CD14-positive monocyte (primary cell): ENCODE results near the gene MAPK1IP1L. TPM values are rescaled to one million over a fixed set of nuclear protein-coding genes. Genes with fewer than 3 reads are reported as not detected.
A peak's percentile ranks its signal among the peaks of the same experiment; 100 is the strongest.

Experiments used
- DNase-seq, 3 donors: peaks; one replicate each; pipeline ENCODE4 v3.0.0-alpha.2; 2011 to 2022
- H2AFZ ChIP-seq: 2 replicates; pipeline ENCODE4 v1.6.0; 2012; ENCODE audit warnings: mild to moderate bottlenecking, low read depth, low read length, inconsistent platforms; ENCODE audit not compliant: insufficient read depth, poor library complexity, severe bottlenecking
- H3K27ac ChIP-seq, 2 donors: 1 replicate in 1 of 2; 2 replicates in 1 of 2; pipeline ENCODE4 v1.5.1; 2012 to 2013; ENCODE audit warnings: low read length in 2 of 2, control low read depth in 1 of 2, inconsistent platforms in 1 of 2, low read depth in 1 of 2, mild to moderate bottlenecking in 1 of 2
- H3K27me3 ChIP-seq, 2 donors: one replicate each; pipeline versions ENCODE4 v1.6.0 to v1.6.1; 2011 to 2013; ENCODE audit warnings: low read length in 2 of 2; ENCODE audit not compliant: control insufficient read depth in 2 of 2, insufficient read depth in 2 of 2
- H3K36me3 ChIP-seq, 2 donors: replicated peaks in 1 of 2; 1 replicate in 1 of 2; 2 replicates in 1 of 2; pipeline versions ENCODE4 v1.5.1 to v1.6.1; 2012 to 2013; ENCODE audit warnings: low read length in 2 of 2, control low read depth in 1 of 2, inconsistent platforms in 1 of 2, mild to moderate bottlenecking in 1 of 2; ENCODE audit not compliant: insufficient read depth in 2 of 2, control insufficient read depth in 1 of 2
- H3K4me1 ChIP-seq, 2 donors: 1 replicate in 1 of 2; 2 replicates in 1 of 2; pipeline versions ENCODE4 v1.5.1 to v1.6.1; 2012 to 2013; ENCODE audit warnings: low read length in 2 of 2, control low read depth in 1 of 2, inconsistent platforms in 1 of 2, mild to moderate bottlenecking in 1 of 2, moderate library complexity in 1 of 2; ENCODE audit not compliant: insufficient read depth in 2 of 2, control insufficient read depth in 1 of 2
- H3K4me2 ChIP-seq: replicated peaks from 2 replicates; pipeline ENCODE3; 2012; ENCODE audit warnings: low read length, moderate library complexity, mild to moderate bottlenecking; ENCODE audit not compliant: poor library complexity, severe bottlenecking; ENCODE audit errors: extremely low read depth
- H3K4me3 ChIP-seq, 3 experiments: fragments of 200-600 bp in 1 of 3; sonication (generic) in 1 of 3; replicated peaks in 1 of 3; 1 replicate in 2 of 3; 2 replicates in 1 of 3; pipeline ENCODE4 v1.5.1; 2011 to 2013; ENCODE audit warnings: low read length in 3 of 3, mild to moderate bottlenecking in 3 of 3, control low read depth in 2 of 3, low read depth in 2 of 3, inconsistent platforms in 1 of 3, moderate library complexity in 1 of 3
- H3K79me2 ChIP-seq: 2 replicates; pipeline ENCODE4 v1.6.0; 2012; ENCODE audit warnings: mild to moderate bottlenecking, control low read depth, inconsistent platforms, low read length, moderate library complexity; ENCODE audit not compliant: insufficient read depth
- H3K9ac ChIP-seq: 2 replicates; pipeline ENCODE4 v1.6.0; 2017; ENCODE audit warnings: low read length, mild to moderate bottlenecking; ENCODE audit not compliant: insufficient read depth, poor library complexity, severe bottlenecking
- H3K9me3 ChIP-seq, 2 donors: replicated peaks in 1 of 2; 1 replicate in 1 of 2; 2 replicates in 1 of 2; pipeline versions ENCODE4 v1.5.1 to v1.6.1; 2012 to 2013; ENCODE audit warnings: low read length in 2 of 2, control low read depth in 1 of 2; ENCODE audit not compliant: control insufficient read depth in 1 of 2, insufficient read depth in 1 of 2
- H4K20me1 ChIP-seq: 2 replicates; pipeline ENCODE4 v1.6.0; 2012; ENCODE audit warnings: mild to moderate bottlenecking, low read length, control low read depth, moderate library complexity; ENCODE audit not compliant: insufficient read depth
- H3K27ac Mint-ChIP-seq, 7 donors: one replicate each; pipeline ENCODE4 v1.8.0; 2020; ENCODE audit warnings: mild to moderate bottlenecking in 7 of 7, mixed read lengths in 7 of 7, moderate library complexity in 6 of 7, inconsistent platforms in 2 of 7
- H3K27me3 Mint-ChIP-seq, 3 donors: one replicate each; pipeline ENCODE4 v1.8.0; 2021 to 2022; ENCODE audit warnings: low read depth in 3 of 3, mild to moderate bottlenecking in 3 of 3, mixed read lengths in 3 of 3, moderate library complexity in 3 of 3, inconsistent platforms in 1 of 3
- H3K36me3 Mint-ChIP-seq, 2 donors: one replicate each; pipeline ENCODE4 v1.8.0; 2020; ENCODE audit warnings: mixed read lengths in 2 of 2, inconsistent platforms in 1 of 2, mild to moderate bottlenecking in 1 of 2
- H3K4me1 Mint-ChIP-seq: one replicate; pipeline ENCODE4 v1.8.0; 2020; ENCODE audit warnings: mild to moderate bottlenecking, mixed read lengths
- H3K4me3 Mint-ChIP-seq, 2 donors: one replicate each; pipeline ENCODE4 v1.8.0; 2020; ENCODE audit warnings: mild to moderate bottlenecking in 2 of 2, mixed read lengths in 2 of 2, moderate library complexity in 1 of 2
- H3K9me3 Mint-ChIP-seq, 7 donors: one replicate each; pipeline ENCODE4 v1.8.0; 2020 to 2022; ENCODE audit warnings: mixed read lengths in 7 of 7, mild to moderate bottlenecking in 6 of 7, moderate library complexity in 6 of 7, inconsistent platforms in 2 of 7
- CTCF ChIP-seq: fragments of 200-600 bp; IDR thresholded peaks from one replicate; pipeline ENCODE4 v1.8.0; 2022; ENCODE audit warnings: antibody characterized with exemption, mild to moderate bottlenecking
- WGBS: methylation state at CpG from one replicate; pipeline ENCODE4 v1.1.5; 2013; ENCODE audit warnings: missing lambda C conversion rate; ENCODE audit not compliant: insufficient coverage; 5-methylcytosine and 5-hydroxymethylcytosine counted together
- intact Hi-C, 2 donors: fragments of 100-400 bp; cut with micrococcal nuclease; formaldehyde crosslinking; loops; one replicate each; pipeline versions ENCODE4 v1.15.0 to v1.15.1; 2023
- polyA plus RNA-seq, 3 donors: library from polyadenylated mRNA; depleted of rRNA in 1 of 3; unstranded in 2 of 3; stranded (reverse) in 1 of 3; fragments of 300-500 nt in 2 of 3; fragments of >200 nt in 1 of 3; fragmentation: Illumina TruSeq in 2 of 3; gene quantifications; 1 replicate in 2 of 3; 2 replicates in 1 of 3; pipeline ENCODE4 v1.2.3, GENCODE V29; 2012 to 2021

MAPK1IP1L gene
- polyA plus RNA-seq, 3 donors: 44.8 to 89.8 (median 67.8) TPM

GRCh38 chr14:55092341-55092740 lies 40.9 kb downstream of the MAPK1IP1L start:
- no peak overlapping the region for H3K27ac Mint-ChIP-seq
- 89% methylated on average over 4 of the region's 4 CpGs for WGBS
- no peak overlapping the region for H3K4me3 Mint-ChIP-seq
- Histone ChIP-seq H3K27me3 (no peaks in the 10 kb centered on the region), H3K4me1 (peaks cover 6 to 7% of the 10 kb centered on the region in 2 donors), H2AFZ (no peak overlapping the region), H3K36me3 (no peaks in the 10 kb centered on the region), H3K9me3 (no peaks in the 10 kb centered on the region), H4K20me1 (no peaks in the 10 kb centered on the region), H3K4me2 (no peak overlapping the region), H3K79me2 (no peaks in the 10 kb centered on the region), H3K27ac (no peak overlapping the region), H3K9ac (no peak overlapping the region), H3K4me3 (no peak overlapping the region)
- TF ChIP-seq CTCF: no peak
- no peaks in the 10 kb centered on the region for H3K36me3 Mint-ChIP-seq
- peaks cover 0 to 2% (median 0%) of the 10 kb centered on the region in 3 donors for H3K27me3 Mint-ChIP-seq
- H3K9me3 Mint-ChIP-seq: no peaks in the 10 kb centered on the region
- intact Hi-C loops: loop anchor here (5.0 kb wide), 2 partner anchors 35 to 40 kb away; partner anchors contain the start of gene LGALS3 (in 1 of the 2)
- DNase-seq: no peak
- peaks cover 7% of the 10 kb centered on the region for H3K4me1 Mint-ChIP-seq

GRCh38 chr14:55094292-55095157 lies 43.1 kb downstream of the MAPK1IP1L start:
- H3K9ac ChIP-seq: no peak overlapping the region
- no peaks in the 10 kb centered on the region for H3K79me2 ChIP-seq
- no peak overlapping the region for H3K4me3 ChIP-seq
- Mint-ChIP-seq H3K27me3 (peaks cover 0 to 2% (median 2%) of the 10 kb centered on the region in 3 donors), H3K27ac (peak overlapping the region in 2 of 7 donors; percentile 11 to 35), H3K36me3 (peaks cover 0 to 3% of the 10 kb centered on the region in 2 donors), H3K9me3 (peaks cover 0 to 2% (median 0%) of the 10 kb centered on the region in 7 donors), H3K4me1 (peaks cover 22% of the 10 kb centered on the region), H3K4me3 (no peak overlapping the region)
- H3K27ac ChIP-seq: no peak overlapping the region
- H3K4me1 ChIP-seq: peaks cover 23 to 26% of the 10 kb centered on the region in 2 donors
- H3K27me3 ChIP-seq: no peaks in the 10 kb centered on the region
- intact Hi-C loops: loop anchor here (5.0 kb wide), 2 partner anchors 33 to 38 kb away; partner anchors contain the start of gene LGALS3 (in 1 of the 2)
- H2AFZ ChIP-seq: no peak overlapping the region
- 92% methylated on average over 2 of the region's 9 CpGs for WGBS
- no peaks in the 10 kb centered on the region for H4K20me1 ChIP-seq
- H3K4me2 ChIP-seq: no peak overlapping the region
- no peak for DNase-seq
- H3K9me3 ChIP-seq: no peaks in the 10 kb centered on the region
- TF ChIP-seq CTCF: no peak
- no peaks in the 10 kb centered on the region for H3K36me3 ChIP-seq
